RWPE2 (cell line): ENCODE results near the gene VWA3B.
A peak's percentile ranks its signal among the peaks of the same experiment; 100 is the strongest.

ENCODE experiments used
- ATAC-seq: fragments of 200-7000 bp; cut with Tn5 transposase; 3 replicates; pipeline ENCODE4 v1.9.1; 2021; ENCODE audit warnings: low read depth
- DNase-seq: peaks from one replicate; pipeline ENCODE4 v3.0.0-alpha.2; 2020; ENCODE audit warnings: low spot score
- H3K27ac ChIP-seq: fragments of 450-650 bp; 2 replicates; pipeline ENCODE4 v1.5.1; 2017; ENCODE audit warnings: mild to moderate bottlenecking; ENCODE audit not compliant: poor library complexity, severe bottlenecking
- H3K27me3 ChIP-seq: fragments of 250-450 bp; sonication (Bioruptor Pico); 2 replicates; pipeline ENCODE4 v1.5.1; 2021; ENCODE audit warnings: mild to moderate bottlenecking, moderate library complexity; ENCODE audit not compliant: insufficient read depth, poor library complexity, severe bottlenecking
- H3K36me3 ChIP-seq: fragments of 250-450 bp; sonication (Bioruptor Pico); 2 replicates; pipeline ENCODE4 v1.5.1; 2020; ENCODE audit warnings: low read depth, mild to moderate bottlenecking, moderate library complexity
- H3K4me1 ChIP-seq: fragments of 250-450 bp; sonication (Bioruptor Pico); 2 replicates; pipeline ENCODE4 v1.5.1; 2021; ENCODE audit warnings: mild to moderate bottlenecking, moderate library complexity; ENCODE audit not compliant: insufficient read depth, poor library complexity, severe bottlenecking
- H3K4me3 ChIP-seq: fragments of 250-450 bp; sonication (Bioruptor Pico); 2 replicates; pipeline ENCODE4 v1.5.1; 2021; ENCODE audit warnings: mild to moderate bottlenecking, moderate library complexity; ENCODE audit not compliant: severe bottlenecking
- H3K9me3 ChIP-seq: fragments of 250-450 bp; sonication (Bioruptor Pico); 2 replicates; pipeline ENCODE4 v1.5.1; 2021; ENCODE audit warnings: mild to moderate bottlenecking, moderate library complexity; ENCODE audit not compliant: severe bottlenecking
- TF ChIP-seq, protein P1 (sequence below): fragments of 450-650 bp; IDR thresholded peaks from one replicate; pipeline ENCODE4 v1.5.1; 2017; ENCODE audit warnings: mild to moderate bottlenecking, moderate library complexity; ENCODE audit not compliant: poor library complexity, severe bottlenecking

The VWA3B gene

DNA sequence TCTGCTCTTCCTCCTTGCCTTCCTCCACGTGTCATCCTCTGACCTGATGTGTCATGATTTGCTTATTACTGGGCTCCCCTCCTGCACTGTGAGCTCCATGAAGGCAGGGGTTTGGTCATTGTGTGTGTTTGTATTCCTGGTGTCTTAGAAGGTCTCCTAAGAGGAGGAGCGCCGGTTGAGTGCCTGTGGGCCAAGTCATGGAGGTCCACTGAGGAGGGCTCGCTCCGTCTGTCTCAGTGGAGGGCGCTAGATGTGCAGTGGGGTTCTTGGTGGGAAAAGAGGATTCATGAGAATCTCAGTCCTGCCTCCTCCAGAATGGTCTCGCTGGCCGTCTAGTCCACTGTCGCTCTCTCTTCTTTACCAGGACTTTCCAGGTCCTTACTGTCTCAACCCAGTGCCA, 100.2 kb downstream of the VWA3B start:
- TF ChIP-seq, protein P1, sequence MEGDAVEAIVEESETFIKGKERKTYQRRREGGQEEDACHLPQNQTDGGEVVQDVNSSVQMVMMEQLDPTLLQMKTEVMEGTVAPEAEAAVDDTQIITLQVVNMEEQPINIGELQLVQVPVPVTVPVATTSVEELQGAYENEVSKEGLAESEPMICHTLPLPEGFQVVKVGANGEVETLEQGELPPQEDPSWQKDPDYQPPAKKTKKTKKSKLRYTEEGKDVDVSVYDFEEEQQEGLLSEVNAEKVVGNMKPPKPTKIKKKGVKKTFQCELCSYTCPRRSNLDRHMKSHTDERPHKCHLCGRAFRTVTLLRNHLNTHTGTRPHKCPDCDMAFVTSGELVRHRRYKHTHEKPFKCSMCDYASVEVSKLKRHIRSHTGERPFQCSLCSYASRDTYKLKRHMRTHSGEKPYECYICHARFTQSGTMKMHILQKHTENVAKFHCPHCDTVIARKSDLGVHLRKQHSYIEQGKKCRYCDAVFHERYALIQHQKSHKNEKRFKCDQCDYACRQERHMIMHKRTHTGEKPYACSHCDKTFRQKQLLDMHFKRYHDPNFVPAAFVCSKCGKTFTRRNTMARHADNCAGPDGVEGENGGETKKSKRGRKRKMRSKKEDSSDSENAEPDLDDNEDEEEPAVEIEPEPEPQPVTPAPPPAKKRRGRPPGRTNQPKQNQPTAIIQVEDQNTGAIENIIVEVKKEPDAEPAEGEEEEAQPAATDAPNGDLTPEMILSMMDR: no peak
- no peaks in the 10 kb centered on the region for H3K27me3 ChIP-seq
- no peak overlapping the region for H3K4me3 ChIP-seq
- H3K36me3 ChIP-seq: no peaks in the 10 kb centered on the region
- no peak overlapping the region for H3K27ac ChIP-seq
- no peaks in the 10 kb centered on the region for H3K9me3 ChIP-seq
- ATAC-seq: no peak
- peaks cover 3% of the 10 kb centered on the region for H3K4me1 ChIP-seq
- no peak for DNase-seq

DNA sequence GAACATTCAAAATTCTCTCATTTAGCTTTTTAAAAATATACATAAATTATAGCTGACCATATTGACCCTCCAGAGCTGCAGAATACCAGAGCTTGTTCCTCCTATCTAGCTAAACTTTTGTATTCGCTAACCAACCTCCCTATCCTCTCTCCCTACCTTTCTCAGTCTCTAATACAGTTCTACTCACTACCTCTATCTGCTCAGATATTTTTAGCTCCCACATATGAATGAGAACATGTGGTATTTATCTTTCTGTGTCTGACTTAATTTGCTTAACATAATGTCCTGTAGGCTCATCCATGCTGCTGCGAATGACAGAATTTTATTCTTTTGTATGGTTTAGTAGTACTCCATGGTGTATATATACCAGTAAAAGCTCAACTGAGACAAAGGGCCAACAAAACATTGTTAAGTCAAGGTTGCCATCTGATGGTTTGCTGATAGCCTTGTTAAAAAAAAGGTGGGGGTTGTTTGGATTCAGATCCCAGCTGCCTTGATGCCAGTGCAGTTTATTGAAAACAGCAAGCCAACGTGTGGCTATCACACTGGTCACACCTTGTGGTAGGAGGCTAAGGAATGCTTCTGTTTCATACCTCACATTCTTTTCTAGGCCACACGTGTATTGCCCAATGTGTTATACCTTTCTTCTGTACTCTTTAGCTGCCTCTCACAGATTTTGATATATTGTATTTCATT, 101.5 kb downstream of the VWA3B start:
- no peaks in the 10 kb centered on the region for H3K9me3 ChIP-seq
- no peaks in the 10 kb centered on the region for H3K36me3 ChIP-seq
- no peak for DNase-seq
- no peaks in the 10 kb centered on the region for H3K27me3 ChIP-seq
- TF ChIP-seq, protein P1: peak; percentile 46
- H3K4me3 ChIP-seq: no peak overlapping the region
- H3K27ac ChIP-seq: no peak overlapping the region
- ATAC-seq: peak; percentile 95
- H3K4me1 ChIP-seq: peaks cover 3% of the 10 kb centered on the region

DNA sequence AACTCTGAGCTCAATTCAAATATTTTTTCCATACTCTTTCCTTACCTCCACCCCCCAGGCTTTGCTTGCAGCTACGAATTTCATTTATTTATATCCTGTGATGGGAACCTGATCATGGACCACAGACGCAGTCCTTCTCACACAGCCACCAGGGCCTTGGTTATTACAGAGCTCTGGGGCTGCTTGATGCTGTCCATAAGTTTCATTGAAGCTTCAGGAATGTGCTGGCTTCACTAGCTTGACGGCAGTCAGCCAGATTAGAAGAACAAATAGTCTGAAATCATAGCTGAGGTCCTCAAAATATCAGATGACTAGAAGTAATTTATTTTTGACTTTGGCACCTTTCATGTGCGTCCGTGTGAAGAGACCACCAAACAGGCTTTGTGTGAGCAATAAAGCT, 104.9 kb downstream of the VWA3B start:
- no peak overlapping the region for H3K27ac ChIP-seq
- TF ChIP-seq, protein P1: no peak
- ATAC-seq (no peak), DNase-seq (no peak)
- H3K27me3 ChIP-seq: no peaks in the 10 kb centered on the region
- no peak overlapping the region for H3K4me3 ChIP-seq
- H3K4me1 ChIP-seq: peaks cover 3% of the 10 kb centered on the region
- no peaks in the 10 kb centered on the region for H3K36me3 ChIP-seq
- H3K9me3 ChIP-seq: no peaks in the 10 kb centered on the region

DNA sequence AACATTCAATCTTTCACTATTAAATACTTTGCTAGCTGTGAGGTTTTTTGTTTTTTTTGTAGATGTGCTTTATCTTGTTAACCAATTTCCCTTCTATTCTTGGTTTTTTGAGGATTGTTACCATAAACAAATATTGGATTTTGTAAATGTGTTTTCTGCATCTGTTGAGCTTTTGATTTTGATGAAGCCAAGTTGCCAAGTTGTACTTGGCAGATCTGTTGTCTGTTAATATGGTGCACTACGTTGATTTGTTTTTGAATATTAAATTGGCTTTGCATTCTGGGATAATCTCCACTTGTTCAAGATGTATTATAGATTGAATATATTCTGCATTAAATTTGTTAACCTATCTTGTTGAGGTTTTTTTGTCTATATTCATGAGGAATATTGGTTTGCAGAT, 114.6 kb downstream of the VWA3B start:
- DNase-seq (no peak), ATAC-seq (no peak)
- Histone ChIP-seq H3K4me1 (no peaks in the 10 kb centered on the region), H3K9me3 (no peaks in the 10 kb centered on the region), H3K27me3 (no peaks in the 10 kb centered on the region), H3K36me3 (no peaks in the 10 kb centered on the region), H3K4me3 (no peak overlapping the region), H3K27ac (no peak overlapping the region)
- TF ChIP-seq, protein P1: no peak

DNA sequence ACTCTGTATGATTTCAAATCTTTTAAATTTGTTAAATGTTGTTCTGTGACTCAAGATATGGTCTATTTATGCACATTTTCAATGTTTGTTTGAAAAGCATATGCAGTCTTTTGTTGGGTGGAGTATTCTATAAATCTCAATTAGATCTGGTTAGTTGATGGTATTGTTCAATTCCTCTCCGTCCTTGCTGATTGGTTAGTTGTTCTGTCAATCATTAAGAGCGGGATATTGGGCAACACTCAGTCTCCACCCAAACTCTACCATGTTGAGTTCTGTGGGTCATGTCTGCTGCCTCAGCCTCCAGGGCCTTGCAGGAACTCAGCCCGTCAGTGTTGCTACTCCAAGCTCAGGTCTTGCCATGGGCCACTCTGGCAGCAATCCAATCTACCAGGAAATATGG, 118.9 kb downstream of the VWA3B start:
- Histone ChIP-seq H3K4me3 (no peak overlapping the region), H3K9me3 (no peaks in the 10 kb centered on the region), H3K4me1 (no peaks in the 10 kb centered on the region), H3K27ac (no peak overlapping the region), H3K27me3 (no peaks in the 10 kb centered on the region), H3K36me3 (no peaks in the 10 kb centered on the region)
- ATAC-seq (no peak), DNase-seq (no peak)
- TF ChIP-seq, protein P1: no peak
